Measurements from ENCODE around the gene RGS12.

The RGS12 gene

DNA sequence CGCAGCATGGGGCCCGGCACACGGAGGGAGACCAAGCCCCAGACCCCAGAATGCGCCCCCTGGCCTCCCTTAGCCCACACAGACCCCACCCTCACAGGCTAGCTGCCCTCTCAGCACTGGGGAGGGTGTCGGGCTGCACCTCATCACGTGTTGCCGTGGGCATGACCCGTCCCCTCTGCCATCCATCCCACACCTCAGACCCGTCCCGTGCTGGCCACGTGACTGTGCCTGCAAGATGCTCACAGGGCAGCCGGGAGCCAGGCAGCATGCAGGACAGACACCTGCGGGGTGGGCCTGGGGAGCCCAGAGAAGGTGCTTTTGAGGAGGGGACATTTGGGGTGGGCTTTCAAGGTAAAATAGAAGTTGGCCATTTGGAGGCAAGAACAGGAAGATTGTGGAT is 39.0 kb upstream of the RGS12 start:
- no peak for DNase-seq (ENCODE audit: low spot score)

DNA sequence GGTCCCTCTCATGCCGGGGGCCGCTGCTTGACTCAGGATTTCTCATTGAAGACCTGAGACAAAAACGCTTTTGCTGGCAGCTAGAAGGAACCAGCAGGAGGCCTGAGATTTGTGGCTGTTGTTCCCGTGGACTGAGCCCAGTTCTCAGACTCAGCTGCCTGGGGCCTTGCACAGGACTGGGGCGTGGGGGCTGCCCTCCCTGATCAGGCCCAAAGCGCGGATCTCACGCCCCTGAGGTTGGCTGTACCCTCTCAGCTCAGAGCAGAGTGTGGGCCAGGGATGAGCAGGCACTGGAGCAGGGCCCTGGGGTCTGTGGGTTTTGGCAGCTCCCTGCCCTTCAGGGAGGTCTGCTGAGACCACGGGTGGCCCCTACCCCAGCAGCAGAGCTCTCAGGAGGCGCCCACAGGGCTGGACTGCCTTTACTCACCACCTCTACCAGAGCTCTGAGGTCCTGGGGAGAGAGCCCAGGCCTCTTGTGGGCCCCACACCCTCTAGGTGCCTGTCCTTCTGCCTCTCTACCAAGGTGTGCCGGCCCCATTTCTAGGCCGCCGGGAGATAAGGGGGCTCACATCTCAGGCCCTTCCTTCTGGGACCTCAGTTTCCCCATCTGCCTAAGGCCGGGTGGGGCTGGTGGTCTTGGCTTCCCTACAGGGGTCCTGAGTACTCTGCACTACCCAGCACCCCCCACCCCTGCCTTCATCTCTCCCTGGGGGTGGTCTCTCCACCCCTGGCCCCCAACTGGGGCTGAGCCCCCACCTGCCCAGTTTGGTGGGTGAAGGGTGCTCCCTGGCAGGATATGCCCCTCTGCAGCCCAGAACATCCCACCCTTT is 38.3 kb upstream of the RGS12 start:
- DNase-seq (ENCODE audit: low spot score) = no peak

DNA sequence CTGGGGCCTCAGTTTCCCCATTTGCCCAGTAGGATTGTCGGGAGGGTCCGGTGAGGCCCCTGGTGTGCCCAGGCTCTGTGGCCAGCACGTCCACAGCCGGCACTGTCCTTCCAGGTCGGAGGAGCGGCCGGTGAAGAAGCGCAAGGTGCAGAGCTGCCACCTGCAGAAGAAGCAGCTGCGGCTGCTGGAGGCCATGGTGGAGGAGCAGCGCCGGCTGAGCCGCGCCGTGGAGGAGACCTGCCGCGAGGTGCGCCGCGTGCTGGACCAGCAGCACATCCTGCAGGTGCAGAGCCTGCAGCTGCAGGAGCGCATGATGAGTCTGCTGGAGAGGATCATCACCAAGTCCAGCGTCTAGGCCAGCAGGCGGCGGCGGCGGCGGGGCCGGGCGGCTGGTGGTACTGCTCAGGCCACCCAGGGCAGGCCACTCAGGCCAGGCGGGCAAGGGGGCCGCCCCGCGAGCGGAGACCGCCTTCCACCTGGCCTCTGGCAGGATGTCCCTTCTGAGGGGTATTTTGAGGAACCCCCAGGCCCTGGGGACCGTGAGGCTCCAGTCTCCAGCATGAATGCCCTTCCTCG is 37.1 kb upstream of the RGS12 start:
- no peak for DNase-seq (ENCODE audit: low spot score)

DNA sequence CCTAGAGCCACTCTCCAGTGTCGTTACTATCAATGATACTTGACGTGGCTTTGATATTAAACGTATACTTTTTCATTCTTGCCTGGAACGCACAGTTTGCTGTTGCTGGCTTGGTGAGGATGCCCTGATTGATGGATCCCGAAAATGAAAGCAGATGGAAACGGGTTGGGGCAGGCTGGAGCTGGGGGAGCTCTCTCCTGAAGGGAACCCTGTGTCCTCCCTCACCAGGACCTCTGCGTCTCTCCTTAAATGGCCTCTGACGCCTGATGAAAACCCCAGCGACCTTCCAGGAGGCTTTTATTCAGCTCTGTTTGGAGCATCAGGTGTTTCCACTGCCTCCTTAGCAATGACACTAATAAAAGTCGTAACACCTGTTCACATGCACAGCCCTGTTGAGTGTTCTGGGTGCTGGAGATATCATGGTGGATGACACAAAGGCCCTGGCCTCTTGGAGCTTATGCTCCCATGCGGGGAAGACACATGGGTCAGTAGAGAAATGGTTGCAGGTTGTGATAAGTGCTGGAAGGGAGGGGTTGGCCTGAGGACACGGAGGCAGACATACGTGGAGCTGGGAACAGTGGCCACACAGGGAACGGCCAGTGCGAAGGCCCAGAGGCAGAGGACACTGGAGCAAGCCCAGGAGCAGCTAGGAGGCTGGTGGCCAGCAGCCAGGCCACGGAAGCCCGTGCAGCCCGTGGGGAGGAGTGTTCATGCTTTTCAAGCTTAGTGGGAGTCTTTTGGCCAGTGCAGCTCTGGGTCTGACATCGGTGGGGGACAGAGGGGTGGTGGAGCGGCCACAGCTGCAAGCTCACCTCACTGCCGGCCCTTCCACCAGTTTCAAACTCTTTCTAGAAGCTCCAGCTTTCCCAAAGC is 36.4 kb upstream of the RGS12 start:
- no peak for DNase-seq (ENCODE audit: low spot score)

DNA sequence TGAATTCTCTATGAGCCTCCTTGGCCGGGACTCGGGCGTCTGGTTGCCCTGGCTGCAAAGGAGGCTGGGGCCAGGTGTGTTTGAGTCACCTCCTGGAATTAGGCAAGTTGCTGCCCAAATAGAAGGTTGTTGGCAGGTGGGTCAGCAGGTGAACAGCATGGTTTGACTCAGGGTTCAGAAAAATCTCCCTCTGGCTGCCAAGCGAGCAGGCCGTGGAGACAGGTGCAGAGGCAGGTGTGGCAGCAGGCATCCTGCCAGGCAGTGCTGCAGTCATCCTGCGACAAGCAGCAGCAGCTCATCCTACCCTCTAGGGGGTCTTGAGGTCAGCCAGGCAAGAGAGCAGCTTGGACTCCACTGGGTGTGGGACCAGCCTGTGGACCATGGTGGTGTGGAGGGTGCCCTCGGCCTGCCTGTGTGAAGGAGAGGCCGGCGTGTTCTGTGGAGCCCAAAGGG is 35.7 kb upstream of the RGS12 start:
- DNase-seq (ENCODE audit: low spot score) = no peak

DNA sequence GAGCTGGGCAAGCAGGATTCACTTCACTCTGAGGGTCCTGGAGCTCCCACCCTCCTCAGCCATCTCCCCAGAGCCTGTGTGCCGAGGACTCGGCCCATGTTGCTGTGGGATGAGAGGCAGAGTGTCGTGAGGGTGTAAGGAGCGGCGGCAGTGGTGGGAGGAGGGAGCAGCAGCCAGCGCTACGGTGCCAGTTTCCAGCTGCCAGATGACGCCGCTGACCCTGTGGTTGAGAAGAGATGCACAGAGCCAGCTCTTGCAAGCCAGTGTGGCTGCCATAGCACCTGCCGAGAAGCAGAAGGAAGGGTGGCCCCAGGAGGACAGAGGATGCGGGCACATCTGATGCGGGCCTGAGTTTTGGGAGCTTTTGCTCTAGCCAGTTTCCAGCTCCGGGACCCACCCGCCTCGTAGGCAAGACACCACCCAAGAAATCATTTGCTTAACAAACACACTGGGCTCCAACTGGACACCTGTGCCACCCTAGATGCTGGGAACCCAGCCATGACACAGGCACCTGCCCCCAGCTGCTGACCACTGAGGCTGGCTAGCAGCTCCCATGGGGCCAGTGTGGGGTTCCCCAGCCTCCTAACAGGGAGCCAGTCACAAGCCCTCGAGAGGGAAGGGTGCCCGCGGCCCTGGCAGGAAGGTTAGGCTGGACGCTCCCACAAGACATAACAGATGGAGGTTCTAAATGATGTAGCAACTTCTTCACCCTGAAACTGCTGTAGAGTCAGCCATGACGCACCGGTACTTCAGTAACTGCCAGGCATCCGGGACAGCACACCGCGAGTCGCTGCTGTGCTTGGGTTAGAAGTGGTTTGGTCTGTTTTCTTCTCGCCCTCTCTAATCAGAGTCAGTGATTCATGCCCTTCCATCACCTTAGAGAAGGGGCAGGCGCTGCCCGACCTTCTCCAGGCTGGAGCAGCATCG is 35.0 kb upstream of the RGS12 start:
- no peak for DNase-seq (ENCODE audit: low spot score)

DNA sequence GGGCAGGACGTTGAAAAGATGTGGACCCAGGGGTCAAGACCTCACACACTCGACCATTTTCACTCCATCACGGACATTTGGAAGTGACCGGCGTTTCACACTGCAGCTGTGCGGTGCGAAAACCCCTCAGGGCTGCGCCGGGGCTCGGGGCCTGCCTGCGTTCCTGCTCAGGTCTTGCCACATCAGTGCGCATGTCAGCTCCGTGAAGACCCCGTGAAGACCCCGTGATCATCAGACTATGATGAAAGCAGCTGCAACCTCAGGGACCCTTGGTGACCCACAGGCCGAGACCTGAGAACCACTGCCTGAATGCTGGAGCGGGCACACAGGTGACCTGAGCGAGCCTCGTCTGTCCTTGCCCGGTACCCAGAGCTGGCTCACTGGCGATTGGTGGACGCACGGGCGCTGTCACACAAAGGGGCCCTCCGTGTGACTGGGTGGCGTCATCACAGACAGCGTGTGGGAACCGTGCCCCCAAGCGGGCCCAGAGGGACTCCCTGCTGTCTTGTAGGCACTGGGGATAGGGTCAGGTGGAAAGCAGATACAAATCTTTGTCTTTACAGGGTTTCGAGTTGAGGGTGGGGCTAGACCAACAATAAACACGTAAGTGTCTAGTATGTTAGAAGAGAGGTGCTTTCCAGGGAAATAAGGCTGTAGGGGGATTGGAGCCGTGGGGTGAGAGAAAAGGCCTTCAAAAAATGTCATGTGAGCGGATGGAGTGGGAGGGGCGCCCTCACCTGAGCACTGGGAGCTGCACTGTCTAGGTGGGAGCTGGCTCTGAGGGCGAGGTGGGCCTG is 31.2 kb upstream of the RGS12 start:
- no peak for DNase-seq (ENCODE audit: low spot score)

DNA sequence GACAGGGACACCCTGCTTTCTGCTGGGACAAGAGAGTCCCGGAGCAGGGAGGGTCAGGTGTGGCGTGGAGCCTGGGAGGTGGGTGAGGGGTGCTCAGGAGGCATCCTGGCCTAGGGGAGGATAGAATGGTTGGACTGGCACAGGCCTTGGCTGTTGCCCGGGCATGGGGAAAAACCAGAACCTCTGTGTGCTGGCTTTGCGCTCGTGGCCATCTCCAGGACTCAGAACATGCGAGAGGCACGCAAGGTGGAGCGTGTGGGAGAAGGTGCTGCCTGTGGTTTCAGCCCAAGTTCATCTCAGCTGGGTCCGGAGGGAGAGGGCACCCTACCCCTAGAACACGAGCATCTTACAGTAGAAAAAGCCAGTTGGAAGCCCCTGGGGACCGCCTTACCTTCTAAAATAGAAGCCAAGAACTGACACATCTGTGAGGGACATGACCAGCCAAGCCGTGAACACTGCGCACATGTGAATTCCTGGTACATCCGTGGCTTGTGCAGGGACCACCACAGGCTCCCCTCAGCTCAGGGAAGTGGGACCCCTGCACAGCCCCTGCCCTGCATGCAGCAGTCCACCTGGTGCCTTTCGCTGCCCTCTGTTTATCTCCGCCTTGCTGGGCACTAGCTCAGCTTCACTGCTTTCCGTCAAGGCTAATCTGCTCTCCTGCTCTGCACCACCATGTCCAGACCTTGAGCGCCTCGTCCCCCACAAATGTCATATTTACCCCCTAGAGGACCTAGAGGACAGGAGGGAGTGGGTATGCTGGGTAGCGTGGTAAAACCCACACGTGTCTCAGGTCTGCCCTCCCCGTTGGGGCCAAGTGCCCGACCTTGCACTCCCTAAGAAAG is 30.4 kb upstream of the RGS12 start:
- no peak for DNase-seq (ENCODE audit: low spot score)

DNA sequence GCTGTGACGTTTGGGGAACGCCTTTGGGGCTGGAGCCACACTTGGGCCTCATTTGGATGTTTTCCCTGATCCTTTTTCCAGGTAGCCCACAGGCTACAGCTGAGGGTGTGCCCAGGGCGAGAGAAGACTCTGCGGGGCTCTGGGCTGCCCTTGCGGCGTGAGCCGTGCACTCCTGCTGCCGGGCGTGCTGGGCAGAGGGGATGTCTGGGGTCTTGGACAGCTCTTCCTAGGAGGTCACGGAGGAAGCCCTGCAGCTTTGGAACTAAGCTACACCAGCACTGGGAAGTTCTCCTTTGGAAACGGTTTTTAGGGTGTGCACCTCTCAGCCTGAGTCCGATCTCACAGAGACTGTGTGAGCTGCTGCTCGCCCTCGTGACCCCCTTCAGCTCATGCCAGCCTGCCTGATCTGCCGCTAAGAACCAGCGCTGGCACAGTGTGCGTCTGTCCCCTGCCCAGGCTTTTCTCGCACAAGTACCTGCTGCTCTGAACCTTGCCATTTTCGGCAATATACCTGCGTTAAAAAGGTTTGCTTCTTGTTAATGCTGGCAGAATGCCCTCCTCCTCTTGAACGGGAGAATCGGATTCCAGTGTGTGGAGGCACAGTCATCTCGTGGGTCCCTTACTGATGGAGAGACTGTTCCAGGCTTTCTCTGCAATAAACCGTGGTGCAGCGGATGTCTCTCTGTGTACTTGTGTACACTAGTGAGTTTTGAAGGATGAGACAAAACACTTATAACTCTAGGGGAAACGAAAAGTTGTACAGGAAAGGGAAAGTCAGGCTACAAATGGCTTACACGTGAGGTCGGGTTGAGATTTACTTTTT is 29.6 kb upstream of the RGS12 start:
- no peak for DNase-seq (ENCODE audit: low spot score)

DNA sequence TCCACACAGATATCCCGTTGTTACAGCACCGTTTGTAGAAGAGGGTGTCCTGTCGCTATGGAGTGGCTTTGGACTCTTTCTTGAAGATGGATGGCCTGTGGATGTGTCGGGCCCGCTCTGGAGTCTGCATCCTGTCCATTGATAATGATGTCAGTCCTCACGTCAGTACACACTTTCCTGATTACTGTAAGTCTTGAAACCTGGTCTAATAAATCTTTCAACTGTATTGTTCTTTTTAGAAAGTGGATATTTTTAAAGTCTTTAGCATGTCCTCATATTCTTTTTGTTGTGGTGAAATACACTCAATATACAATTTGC is 29.0 kb upstream of the RGS12 start:
- no peak for DNase-seq (ENCODE audit: low spot score)

DNA sequence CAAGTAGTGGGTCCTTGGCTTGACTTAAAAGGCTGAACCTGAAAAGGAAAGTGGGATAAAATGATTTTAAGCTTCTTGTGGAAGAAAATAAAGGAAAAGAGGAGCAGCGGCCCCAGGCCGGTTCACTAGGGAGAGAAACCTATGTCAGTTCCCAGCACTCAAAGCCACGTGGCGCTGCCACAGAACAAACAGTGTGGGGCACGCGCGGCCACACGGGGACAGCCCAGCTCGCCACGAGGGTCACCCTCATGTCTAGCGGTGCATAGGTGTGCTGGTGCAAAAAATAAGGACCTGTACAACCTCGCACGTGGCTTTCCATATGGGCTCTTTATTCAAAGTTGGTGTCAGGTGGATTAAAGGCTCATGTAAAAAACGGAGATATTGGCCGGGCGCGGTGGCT is 26.7 kb upstream of the RGS12 start:
- DNase-seq (ENCODE audit: low spot score) = no peak

DNA sequence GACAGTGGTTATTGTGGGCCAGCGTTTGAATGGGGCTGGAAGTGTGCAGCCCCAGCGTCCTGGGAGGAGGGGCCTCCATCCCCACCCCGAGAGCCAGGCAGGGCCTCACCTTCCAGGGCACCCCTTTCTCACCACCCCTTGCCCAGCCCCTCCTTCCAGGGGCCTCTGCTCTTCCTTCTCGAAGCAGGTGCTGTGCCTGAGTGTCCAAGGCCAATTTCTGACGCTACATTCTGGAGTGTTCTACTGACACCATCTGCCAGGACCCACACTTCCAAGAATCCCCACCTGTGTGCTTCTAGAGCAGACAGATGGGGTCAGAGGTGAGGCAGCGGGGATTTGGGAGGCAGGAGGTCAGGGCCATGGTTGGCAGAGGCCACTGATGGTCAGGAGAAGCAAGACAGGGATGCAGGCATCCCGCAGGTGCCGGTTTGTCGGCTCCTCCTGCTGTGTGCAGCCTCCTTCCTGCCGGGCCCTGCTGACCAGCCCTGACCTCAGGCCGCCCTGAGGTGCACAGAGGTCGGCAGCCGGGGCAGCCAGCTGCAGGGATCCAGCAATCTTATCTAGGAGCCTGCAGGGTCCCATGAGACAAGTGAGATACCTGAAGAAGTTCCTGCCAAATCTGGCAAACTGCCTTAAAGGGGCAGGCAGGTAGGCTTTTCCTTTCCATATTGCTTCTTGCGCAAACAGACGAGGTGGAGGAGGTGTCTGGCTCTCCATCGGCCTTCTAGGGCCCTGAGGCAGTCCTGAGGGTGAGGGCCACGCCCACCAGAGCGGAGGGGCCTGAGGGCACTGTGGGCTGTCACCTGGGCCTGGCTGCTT is 25.0 kb upstream of the RGS12 start:
- DNase-seq (ENCODE audit: low spot score) = no peak

DNA sequence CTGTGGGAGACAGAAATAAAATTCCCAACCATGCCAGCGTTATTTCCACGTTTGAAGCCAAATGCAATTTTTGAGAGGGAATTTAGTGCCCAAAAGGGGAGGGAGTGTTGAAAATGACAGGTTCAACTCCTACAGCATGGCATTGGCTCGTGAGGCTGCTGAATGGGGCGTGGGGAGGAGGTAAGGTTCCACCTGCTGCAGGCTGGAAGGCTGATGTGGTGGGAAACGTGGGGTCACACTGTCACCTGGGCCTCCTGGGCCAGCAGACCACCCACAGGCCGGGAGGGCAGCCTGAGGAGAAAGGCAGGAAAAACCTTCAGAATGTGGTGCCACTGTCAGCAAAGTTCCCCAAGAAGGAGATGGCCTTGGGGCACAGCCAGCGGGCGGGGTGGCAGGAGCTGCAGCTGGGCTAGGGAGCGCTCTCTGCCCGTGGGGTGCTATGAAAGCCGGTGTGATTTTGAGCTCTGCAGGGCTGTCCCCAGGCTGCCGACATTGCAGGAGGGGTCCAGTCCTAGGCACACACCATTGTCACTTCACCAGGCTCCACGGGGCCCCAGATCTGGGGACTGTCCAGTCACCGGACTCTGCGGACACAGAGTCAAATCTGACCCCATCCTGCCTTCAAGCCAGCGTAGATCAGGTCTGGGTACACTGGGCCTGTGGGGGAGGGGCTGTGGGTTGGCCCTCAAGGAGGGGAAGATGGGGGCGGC is 24.3 kb upstream of the RGS12 start:
- DNase-seq (ENCODE audit: low spot score) = no peak

DNA sequence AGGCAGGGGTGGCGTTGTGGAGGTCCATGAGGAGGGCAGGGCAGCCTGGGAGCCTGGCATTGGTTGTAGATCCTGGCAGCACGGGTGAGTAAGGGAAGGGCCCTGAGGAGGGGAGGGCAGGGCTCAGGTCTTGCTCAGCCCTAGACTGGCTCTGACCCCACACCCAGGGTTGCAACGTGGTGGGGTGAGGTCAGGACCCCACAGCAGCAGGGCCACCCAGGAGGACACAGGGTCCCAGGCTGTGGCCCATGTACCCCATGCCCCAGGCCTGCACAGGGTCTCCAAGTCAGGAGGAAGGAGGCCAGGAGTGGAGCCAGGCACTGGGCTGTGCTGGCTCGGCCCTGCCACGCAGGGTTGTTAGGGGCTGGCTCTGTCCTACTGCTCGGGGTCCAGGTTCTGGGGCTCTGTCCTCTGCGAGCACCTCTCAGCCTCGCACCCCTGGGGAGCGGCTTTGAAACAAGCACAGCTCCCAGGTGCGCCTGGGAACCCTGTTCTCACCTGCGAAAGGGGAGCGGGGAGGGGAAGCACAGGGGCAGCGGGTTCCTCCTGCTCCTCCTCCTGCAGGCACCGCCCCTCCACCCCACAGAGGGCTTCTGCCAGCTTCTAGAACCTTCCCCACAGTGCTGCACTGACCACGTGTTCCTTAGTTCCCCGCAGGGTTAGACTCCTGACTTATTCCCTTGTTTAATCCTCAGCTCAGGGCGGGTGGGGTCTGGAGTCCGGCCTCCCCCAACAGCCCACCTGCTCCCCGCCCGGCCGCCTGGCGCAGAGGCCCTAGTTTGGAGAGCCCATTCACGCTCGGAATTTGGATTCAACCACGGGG is 23.5 kb upstream of the RGS12 start:
- DNase-seq (ENCODE audit: low spot score) = no peak

DNA sequence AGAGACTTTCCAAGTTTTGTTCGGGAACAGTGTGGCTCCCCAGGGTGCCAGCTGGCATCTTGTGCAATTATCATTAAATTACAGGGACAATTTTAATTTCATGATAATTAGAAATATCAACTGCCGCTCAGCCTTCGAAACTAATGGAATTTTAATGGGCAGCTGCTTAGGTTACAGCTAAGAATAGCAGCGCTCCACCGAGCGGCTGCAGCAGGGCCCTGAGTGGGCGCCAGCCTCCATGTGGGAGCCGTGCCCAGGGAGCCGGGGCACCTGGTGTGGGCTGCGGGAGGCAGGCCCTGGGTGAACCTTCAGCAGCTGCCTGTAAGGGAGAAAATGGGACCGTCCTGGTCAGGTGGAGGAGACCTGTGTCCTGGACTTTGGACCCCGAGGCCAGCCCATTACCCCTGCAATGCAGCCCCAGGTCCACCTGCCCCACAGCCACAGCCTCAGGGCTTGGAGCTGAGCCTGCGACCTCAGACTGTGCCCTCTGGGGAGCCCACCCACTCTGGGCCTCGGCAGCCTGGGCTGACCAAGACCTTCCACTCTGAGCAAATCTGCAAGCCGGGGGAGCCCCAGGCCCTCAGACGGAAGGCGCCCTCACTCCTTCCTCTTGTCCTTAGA is 22.7 kb upstream of the RGS12 start:
- DNase-seq (ENCODE audit: low spot score) = no peak

DNA sequence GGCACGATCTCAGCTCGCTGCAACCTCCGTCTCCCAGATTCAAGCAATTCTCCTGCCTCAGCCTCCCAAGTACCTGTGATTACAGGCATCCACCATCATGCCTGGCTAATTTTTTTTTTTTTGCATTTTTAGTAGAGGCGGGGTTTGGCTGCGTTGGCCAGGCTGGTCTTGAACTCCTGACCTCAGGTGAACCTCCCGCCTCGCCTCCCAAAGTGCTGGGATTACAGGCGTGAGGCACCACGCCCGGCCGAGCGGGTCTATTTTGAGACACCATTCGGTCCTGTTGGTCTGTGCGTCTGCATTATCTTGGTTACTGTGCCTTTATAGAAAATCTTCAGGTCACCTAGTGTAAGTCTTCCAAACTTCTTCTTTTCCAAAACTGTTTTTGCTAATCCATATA is 21.7 kb upstream of the RGS12 start:
- DNase-seq (ENCODE audit: low spot score) = no peak
